HFF-Myc (cell line): ENCODE data around the gene ZSWIM4.
A peak's percentile ranks its signal among the peaks of the same experiment; 100 is the strongest.

Source experiments
- DNase-seq: peaks from one replicate; pipeline ENCODE4 v3.0.0-alpha.2; 2011; ENCODE audit warnings: low read depth; ENCODE audit errors: extremely low read depth
- H3K4me3 ChIP-seq: replicated peaks from 2 replicates; pipeline ENCODE4 v1.5.1; 2011; ENCODE audit warnings: low read depth, mild to moderate bottlenecking, control low read depth, low read length
- TF ChIP-seq, protein P1 (sequence below): IDR thresholded peaks from 2 replicates; pipeline ENCODE4 v1.5.1; 2012; ENCODE audit warnings: mild to moderate bottlenecking, low read depth, low read length, control low read depth; ENCODE audit errors: missing control alignments

ZSWIM4 gene

DNA sequence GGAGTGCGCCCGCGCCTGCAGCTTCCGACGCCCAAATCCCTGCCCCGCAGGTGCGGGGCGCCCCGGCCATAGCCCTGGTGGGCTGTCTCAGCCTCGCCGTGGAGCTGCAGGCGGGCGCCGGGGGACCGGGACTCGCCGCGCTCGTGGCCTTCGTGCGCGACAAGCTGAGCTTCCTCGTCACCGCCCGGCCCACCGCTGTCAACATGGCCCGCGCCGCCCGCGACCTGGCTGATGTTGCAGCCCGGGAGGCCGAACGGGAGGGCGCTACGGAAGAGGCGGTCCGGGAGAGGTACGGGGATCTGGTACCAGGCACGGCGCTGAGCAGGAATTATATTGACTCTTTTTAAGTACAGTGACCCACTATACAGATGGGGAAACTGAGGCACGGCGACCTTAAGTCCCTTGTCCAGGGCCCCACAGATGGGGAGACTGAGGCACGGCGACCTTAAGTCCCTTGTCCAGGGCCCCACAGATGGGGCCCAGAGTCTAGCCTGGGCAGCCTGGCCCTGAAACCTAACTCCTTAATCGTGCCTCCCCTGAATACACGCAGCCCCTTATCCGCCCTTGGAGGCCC lies 30.3 kb upstream of the ZSWIM4 start:
- peak overlapping the region; percentile 74 for H3K4me3 ChIP-seq
- DNase-seq: no peak
- TF ChIP-seq, protein P1, sequence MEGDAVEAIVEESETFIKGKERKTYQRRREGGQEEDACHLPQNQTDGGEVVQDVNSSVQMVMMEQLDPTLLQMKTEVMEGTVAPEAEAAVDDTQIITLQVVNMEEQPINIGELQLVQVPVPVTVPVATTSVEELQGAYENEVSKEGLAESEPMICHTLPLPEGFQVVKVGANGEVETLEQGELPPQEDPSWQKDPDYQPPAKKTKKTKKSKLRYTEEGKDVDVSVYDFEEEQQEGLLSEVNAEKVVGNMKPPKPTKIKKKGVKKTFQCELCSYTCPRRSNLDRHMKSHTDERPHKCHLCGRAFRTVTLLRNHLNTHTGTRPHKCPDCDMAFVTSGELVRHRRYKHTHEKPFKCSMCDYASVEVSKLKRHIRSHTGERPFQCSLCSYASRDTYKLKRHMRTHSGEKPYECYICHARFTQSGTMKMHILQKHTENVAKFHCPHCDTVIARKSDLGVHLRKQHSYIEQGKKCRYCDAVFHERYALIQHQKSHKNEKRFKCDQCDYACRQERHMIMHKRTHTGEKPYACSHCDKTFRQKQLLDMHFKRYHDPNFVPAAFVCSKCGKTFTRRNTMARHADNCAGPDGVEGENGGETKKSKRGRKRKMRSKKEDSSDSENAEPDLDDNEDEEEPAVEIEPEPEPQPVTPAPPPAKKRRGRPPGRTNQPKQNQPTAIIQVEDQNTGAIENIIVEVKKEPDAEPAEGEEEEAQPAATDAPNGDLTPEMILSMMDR: no peak

DNA sequence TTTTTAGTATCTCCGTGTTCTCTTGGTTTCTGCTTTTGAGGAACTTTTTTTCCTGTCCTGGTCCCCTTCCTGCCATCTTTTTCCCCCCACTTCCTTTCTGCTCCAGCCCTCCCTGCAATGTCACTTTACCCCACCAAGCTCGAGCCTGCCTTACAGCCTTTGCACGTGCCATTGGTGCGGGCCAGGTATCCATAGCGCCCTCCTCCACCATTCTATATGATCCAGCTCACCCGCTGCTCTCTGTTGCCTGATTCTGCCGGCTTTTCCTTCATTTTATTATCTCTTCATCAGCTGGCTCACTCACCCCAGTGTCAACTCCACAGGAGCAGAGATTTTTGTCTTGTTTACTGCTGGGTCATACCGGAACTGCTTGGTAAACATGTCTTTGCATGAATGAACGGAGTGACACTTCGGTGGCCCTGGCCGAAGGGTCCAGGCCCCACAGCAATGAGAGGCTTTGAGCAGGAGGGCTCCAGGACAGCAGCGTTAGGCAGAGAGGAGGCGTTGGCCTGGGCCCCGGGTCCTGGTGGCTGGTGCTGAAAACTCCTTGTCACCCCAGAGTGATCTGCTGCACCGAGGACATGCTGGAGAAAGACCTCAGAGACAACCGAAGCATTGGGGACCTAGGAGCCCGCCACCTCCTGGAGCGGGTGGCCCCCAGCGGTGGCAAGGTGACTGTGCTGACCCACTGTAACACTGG lies 29.7 kb upstream of the ZSWIM4 start:
- peak overlapping the region; percentile 74 for H3K4me3 ChIP-seq
- DNase-seq: no peak
- TF ChIP-seq, protein P1: no peak

DNA sequence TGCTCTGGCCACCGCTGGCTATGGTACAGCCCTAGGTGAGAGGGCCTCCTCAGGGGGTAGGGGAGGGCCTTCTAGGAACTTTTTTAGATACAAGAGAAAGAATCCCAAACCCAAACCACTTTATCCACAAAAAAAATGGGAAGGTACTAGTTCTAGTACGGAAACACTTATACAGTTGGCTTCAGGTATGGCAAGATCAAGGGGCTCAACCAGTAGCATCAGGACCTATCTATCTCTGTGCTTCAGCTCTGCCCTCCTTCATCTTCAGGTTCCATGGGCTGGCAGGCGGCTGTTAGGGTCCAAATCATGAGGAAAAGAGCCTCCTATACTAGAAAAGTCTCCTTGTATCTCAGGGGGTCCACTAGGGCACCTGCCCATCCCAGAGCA lies 29.2 kb upstream of the ZSWIM4 start:
- peak overlapping the region; percentile 74 for H3K4me3 ChIP-seq
- TF ChIP-seq, protein P1: no peak
- DNase-seq: no peak

DNA sequence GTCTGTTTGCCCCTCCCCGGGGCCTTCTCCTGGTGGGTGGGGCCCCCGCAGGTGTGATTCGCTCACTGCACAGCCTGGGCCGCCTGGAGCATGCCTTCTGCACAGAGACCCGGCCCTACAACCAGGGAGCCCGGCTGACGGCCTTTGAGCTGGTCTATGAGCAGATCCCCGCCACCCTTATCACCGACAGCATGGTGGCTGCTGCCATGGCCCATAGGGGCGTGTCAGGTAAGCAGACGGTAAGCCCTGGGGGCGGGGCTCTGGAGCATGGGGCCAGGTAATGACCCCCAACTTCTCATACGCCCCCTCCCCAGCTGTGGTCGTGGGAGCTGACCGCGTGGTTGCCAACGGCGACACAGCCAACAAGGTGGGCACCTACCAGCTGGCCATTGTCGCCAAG lies 26.7 kb upstream of the ZSWIM4 start:
- no peak overlapping the region for H3K4me3 ChIP-seq
- DNase-seq: no peak
- TF ChIP-seq, protein P1: no peak

DNA sequence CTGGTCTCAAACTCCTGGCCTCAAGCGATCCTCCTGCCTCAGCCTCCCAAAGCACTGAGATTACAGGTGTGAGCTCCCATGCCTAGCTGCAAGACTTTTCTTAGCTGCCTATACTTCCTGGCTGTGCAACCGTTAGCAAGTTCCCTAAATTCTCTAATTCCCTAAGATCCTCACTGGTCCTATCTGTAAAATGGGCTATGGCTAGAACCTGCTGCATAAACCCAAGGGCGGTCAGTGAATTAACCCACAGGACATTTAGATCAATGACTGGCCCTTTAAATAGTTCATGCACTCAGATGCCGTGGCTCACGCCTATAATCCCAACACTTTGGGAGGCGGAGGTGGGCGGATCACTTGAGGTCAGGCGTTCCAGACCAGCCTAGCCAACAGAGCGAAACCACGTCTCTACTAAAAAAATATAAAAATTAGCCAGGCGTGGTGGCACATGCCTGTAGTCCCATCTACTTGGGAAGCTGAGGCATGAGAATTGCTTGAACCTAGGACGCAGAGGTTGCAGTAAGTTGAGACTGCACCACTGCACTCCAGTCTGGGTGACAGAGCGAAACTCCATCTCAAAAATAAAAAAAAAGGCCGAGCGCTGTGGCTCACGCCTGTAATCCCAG lies 25.1 kb upstream of the ZSWIM4 start:
- no peak overlapping the region for H3K4me3 ChIP-seq
- DNase-seq: no peak
- TF ChIP-seq, protein P1: no peak

DNA sequence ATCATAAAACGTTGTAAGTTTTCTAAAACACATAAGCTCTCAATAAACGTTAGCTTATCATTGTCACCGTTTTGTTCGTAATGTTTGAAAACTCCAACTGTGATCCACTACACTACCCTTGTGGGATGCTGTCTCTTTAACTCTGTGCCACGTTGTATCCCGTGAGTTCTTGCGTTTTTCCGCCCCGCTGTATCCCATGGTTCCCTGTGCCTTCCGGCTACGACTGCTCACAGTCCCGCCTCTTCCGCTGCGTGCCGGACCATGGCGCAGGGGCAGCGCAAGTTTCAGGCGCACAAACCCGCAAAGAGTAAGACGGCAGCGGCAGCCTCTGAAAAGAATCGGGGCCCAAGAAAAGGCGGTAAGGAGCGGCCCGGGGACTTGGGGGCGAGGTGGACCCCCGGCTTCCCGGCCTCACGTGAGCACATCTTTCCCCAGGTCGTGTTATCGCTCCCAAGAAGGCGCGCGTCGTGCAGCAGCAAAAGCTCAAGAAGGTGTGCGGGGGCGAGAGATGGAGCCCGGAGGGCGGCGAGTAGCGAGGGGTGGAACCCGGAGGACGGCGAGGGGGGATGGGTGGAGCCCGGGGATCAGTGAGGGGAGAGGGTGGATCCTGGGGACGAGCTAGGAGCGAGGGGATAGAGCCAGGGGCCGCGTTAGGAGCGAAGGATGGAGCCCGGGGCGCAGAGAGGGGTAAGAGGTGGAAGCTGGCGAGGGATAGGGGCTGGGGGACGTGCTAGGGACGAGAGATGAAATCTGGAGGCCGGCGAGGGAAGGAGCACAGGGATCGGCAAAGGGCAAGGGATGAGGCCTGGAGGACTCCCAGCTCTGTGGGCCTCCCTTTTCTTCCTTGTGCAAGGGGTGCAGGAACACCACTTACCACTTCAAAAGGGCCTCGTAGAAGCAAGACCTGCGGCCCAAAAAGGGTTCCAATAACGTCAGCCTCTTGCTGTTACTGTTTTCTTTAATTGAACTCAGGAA lies 20.7 kb upstream of the ZSWIM4 start, which contains the start of gene C19orf53:
Gene C19orf53 (plus strand): TSS at position 240 of the 975 bp plus-strand sequence. CDS start 22 bp downstream, at position 262.
- TF ChIP-seq, protein P1: no peak
- peak; percentile 92 for DNase-seq
- H3K4me3 ChIP-seq: peak within 1 kb of the TSS; percentile 95
